ENCODE results near the gene SH3PXD2A.
"Not testable (repeated sequence)": the region's sequence is repeated elsewhere in the genome, so short reads cannot be mapped to it uniquely, and the experiment has no call there.

The SH3PXD2A gene

DNA sequence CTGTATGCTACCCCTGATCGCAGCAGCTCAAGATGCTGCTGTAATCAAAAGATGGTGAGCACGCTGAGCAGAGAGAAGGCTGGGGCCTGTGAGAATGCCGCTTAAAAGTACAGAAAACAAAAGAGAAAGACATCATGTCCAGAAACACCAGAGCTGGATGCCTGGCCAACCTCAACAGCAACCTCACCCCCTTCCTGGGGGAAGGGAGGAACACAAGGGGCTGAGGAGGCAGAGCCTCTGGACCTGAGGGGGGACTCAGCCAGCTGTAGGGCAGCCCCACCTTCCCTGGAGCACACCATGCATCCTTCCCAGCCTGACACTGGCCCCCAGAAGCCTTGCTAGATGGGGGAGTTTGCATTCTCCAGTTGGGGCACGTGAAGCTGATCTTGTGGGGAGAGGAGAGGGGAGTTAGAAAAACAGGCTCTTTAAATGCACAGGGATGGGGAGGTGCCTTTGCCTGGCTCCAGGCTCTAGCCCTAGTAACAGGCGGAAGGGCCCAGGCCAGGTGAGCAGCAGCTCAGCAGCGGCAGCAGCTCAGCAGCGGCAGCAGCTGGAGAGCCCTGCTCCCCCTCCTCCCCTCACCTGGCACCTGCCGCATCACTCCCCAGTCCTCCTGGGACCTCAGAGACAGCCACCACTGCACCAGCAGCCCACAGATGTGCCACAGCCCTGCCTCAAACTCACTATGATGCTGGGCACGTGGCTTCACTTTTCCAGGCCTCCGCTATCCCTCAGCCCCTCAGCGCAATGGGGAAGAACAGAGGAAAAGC, 205.5 kb downstream of the SH3PXD2A start:
- DNase-seq (ENCODE audit: low read depth in 1 of 2, low spot score in 1 of 2) = no peak

DNA sequence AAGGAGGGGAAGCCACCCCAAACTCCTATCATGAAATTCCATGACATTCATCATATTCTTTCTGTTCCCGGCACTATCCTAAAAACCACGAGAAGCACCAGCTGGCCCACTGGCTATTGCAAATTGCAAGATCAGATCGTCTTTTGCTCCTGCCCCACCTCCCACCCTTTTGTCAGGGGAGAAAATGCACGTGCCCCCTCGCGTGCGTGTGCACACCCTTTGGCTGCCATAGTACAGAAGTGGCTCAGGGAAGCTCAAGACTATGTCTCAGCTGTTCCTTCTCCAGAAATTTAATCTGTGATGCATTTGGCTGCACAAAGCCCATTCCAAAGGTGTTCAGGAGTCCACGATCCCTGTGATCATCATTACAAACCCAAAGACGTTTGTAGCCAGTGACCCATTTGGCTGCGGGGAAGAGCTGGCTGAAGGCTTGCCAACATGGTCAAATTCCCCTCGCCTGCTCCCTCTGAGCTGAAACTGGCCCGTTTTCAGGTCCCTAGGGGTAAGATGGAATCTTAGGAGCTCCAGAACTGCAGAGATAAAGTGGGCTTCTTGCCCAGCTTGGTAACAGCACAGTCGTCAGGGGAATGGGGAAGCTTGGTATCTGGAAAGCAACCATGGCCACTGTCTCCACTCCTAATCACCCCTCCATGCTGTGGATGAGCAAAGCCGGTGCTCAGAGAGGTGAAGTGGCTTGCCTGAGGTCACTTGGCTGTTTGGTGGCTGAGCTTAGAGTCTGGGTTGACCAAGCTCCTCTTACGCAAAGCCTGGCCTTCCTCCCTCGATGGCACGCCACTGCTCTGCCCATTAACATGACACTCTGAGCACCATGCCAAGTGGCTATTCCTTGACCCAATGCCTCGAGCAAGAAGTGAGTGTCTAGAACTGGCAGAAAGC, 206.5 kb downstream of the SH3PXD2A start:
- no peak for DNase-seq (ENCODE audit: low read depth in 1 of 2, low spot score in 1 of 2)

DNA sequence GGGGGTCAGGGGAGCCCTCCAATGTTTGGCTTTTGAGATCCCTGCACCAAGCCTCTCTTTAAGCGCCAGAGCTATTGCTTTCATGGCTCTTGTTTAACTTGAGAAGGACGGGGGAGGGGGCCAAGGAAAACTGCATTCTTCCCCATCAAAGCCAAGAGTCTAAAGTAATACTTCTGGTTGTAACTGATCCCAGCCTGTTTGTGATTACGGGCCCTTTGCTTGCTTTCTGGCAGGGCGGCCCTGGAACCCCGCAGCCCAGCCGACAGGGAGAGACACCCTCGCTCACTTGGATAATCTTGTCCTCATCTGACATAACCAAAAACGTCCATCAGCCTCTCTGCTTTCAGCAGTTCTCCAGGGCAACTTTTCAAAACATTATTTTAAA, 207.1 kb downstream of the SH3PXD2A start:
- DNase-seq (ENCODE audit: low read depth in 1 of 2, low spot score in 1 of 2) = no peak

DNA sequence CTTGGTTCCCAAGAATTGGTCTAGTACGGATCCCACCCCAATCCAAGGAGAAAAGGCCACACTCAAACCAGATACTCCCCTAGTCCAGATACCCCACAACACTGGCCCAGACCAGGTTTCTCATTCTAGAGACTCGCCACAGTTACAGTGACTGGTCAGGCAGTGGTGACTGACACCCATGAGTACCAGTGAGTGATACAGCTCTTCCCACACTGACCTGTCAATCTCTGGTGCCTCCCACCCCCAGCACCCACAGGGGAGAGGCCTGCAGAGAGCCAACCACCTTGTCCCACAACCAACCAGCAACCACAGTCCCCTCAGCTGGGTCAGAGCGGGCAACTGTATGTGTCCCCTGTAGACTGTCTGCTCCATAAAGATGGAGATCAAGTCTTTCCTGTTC, 209.1 kb downstream of the SH3PXD2A start:
- no peak for DNase-seq (ENCODE audit: low read depth in 1 of 2, low spot score in 1 of 2)

DNA sequence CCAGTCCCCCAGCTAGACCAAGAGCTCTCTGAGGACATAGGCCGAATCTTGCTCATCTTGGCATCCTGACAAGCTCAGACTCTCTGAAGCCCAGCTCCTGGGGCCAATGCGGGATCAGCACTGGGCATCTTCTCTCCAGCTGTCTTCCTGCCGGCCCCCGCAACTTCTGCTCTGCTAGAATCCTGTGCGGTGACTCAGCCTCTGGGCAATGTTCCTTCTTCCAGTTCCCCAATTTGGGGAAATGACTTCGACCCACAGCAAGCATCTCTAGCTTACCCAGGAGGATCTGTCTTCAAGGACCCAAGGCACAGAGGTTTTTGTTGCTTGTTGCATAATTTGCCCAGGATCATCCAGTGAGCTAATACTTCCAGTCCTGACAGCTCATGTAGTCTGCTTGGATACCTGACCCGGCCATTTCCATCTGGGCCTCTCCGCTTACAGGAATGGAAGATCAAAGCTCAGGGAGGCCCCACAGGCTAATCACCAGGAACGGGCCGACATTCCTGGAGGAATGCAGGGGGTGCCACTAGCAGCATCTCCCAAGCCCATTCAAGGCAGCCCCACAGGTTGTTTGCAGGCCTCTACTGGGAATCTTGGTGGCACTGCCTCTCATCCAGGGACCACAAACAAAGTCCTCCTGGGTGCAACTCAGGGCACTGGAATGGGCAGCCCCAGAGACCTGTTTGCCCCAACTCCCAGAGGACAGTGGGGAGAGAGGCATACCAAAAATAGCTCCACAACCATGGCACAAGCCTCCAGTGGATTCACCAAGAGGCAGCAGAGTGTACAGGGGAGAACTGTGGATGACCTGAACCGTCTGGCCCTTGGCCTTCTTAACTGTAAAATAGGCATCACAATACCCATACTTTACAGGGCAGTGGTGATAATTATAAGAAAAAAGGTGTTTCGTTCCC, 210.0 kb downstream of the SH3PXD2A start:
- DNase-seq (ENCODE audit: low read depth in 1 of 2, low spot score in 1 of 2) = no peak

DNA sequence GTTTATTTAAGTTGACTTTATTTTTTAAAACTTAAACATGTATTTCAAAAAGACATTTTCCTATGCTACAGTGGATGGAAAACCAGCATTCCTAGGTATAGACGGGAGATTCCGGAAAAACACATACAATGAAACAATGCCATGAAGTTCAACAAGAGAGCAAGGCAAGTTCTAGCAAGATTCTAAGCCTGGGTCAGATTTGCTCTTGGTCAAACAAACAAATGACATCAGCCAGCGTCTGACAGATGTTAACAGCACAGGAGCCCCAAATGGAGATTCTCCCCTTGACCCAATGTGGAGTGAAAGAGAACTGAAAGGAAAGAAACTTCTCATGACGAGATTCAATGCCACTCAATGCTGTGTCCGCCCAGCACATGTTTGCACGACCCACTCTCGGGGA, 212.0 kb downstream of the SH3PXD2A start:
- no peak for DNase-seq (ENCODE audit: low read depth in 1 of 2, low spot score in 1 of 2)

DNA sequence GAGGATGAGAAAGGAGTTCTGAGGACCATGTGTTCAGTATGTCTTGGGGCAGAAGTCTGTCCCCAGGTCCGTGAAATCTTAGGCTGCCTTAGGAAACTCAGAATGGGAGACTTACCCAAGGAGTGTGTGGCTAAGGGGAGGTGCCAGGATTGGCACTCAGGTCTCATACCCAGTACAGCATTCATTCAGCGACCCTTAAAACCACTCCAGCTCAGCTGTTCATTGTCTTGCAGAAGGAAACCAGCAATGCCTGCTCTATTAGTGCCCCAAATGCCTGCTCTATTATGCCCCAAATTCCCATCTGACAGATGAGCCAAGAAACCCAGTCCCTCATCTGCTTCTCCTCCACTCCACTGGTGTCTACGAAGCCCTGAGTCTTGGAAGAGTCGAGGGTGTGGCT, 214.1 kb downstream of the SH3PXD2A start:
- no peak for DNase-seq (ENCODE audit: low read depth in 1 of 2, low spot score in 1 of 2)

DNA sequence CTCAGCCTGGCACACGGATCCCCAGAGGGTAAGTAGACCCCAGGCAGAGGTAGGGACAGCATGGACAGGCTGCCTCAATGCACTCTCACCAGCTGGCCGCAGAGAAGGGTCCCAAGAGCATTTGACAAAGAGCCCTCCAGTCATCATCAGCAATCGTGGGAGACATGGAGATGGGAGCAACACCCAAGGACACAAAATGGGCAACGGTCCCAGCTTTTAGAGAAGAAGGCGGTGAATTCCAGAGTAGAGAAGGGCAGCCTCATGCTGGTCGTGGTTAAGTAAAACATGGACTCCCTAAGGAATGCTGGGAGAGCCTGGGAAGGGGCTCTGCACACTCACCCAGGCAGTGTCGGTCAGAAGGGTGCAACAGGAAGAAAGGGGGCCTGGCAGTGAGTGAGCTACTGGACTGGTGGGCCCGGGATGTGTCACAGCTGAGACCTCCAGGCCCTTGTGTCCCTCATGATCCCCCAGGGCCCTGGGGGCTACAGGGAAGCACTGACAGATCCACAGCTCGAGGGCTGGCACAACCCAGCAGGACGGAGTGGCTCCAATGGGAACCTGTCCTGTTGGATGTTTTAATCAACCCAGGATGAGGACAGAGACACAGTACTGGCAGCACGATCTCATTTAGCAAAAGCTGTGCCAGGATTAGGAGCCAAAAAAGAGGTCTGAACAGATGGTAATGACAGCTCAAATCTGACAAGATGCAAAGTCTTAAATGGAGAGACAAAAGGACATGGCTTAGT, 214.8 kb downstream of the SH3PXD2A start:
- DNase-seq (ENCODE audit: low read depth in 1 of 2, low spot score in 1 of 2) = no peak

DNA sequence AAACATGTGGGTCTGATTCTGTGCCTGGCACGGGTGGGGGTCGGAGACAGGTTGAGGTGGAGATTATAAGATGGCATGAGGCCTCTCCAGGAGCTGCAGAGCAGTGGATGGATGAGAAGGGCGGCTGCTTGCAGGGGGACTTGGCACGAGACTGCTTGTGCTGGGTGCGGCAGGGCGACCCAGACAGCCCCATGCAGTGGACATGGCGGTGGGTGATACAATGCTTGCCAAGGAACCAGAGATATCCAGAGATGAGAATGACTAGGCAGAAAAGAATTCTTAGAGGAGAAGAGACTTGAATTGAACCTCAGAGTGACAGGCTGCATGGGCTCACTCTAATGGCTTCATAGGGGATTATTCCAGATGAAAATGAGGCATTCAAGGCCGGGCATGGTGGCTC, 216.4 kb downstream of the SH3PXD2A start:
- no peak for DNase-seq (ENCODE audit: low read depth in 1 of 2, low spot score in 1 of 2)

DNA sequence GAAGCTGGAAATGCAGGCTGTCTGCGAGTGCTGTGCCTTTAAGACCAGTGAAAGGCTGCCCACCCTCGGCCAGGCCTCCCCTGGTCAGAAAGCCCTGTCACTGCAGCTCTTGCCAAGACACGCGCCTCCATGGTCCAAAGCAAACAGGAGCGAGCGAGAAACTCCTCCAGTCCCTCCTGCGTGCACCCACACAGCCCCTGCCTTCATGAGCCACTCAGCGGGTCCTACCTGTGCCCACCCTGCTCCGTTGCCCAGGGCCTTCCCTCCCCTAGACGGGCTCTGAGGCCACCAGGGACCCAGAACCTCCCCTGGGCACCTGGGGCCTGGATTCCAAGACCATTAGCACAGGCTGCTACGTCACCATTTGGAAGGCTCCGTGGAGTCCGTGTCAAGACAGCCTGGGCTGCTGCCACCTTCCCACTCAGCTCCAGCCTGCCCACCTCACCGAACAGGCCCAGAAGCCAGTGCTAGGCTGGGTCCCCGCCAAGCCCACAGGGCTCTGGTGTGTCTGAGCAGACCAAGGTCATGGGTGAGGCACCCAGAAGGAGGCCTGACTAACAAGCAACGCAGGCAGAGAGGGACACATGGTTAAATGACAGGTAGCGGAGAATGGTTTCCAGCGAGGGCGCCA, 217.3 kb downstream of the SH3PXD2A start:
- DNase-seq (ENCODE audit: low read depth in 1 of 2, low spot score in 1 of 2) = no peak

DNA sequence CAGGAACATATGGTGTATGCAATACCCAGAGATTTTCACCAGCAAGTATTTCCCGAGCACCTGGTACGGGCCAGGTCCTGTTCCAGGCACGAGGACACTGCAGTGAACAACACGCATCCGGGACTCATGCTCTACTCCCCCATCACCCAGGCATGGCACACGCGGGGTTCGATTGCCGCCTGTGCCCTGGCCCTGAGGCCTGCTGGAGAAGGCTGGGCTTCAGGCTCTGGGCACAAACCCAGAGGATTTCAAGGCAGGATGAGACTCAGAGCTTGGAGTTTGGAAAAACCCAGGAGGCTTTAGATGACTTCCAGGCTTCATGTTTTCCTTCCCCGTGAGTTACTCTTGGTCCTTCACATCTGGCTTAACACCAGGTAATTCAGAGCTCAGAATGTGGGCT, 218.4 kb downstream of the SH3PXD2A start:
- no peak for DNase-seq (ENCODE audit: low read depth in 1 of 2, low spot score in 1 of 2)

DNA sequence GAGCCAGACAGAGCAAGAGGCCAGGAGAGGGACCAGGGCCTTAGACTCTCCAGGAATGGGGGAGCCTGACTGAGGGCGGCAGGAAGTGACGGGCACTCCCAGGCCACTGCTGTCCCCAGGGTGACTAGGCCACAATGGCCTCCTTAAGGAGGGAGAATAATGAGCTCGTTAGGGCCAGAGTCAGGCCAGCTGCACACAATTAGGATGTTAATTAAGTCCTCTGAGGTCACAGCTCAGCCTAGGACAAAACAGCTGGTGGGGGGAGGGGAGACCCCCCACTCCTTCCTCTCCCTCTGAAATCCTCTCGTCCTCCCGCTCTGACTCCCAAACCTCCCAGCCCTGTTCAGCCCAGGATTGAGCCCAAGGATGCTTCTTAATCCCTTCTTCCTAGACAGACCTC, 218.9 kb downstream of the SH3PXD2A start:
- DNase-seq (ENCODE audit: low read depth in 1 of 2, low spot score in 1 of 2) = no peak

DNA sequence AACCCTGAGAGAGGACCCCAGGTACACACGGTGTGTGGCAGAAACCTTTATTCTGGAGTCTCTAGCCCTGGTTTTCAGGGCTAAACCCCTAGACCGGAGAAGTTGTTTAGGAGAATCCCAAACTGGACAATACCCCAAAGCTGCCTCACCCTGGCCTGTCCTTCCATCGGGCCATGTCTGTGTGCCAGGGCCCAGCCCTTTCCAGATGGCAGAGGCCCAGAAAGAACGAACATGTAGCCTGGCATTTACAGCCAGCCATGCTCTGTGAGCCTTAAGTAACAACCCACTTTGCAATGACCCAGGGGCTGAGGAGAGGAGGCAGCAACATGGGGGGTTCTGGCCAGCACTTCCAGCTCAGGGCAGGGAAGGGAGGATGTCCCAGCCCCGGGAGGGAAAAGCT, 219.8 kb downstream of the SH3PXD2A start:
- no peak for DNase-seq (ENCODE audit: low read depth in 1 of 2, low spot score in 1 of 2)

DNA sequence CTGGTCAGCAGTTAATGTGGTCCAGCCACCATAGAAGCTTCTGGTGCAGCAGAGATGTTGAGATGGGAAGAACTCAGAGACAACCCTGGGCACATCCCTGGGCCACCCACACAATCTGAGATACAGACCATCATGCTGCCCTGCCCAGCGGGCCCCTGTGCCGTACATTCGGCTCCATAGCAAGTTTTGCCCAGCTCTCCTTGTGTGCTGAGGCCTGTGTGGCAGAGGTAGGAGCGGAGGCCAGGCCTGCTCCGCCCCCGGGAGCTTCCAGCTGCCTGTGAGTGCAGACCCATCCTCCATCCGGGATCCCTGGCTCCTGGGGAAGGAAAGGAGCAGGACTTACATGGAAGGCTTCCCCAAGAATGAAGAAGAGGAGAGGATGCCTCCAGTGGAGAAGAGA, 221.5 kb downstream of the SH3PXD2A start:
- no peak for DNase-seq (ENCODE audit: low read depth in 1 of 2, low spot score in 1 of 2)

DNA sequence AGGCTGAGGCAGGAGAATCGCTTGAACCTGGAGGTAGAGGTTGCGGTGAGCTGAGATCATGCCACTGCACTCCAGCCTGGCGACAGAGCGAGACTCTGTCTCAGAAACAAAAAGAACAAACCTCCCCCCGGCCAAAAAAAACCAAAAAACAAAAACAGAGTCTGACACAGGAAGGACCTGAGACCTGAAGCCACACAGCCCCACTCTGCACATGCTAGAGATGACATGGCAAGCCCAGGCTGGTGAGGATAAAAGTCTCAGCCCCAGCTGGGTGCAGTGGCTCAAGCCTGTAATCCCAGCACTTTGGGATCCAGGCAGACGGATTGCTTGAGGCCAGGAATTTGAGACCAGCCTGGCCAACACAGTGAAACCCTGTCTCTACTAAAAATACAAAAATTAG, 222.5 kb downstream of the SH3PXD2A start:
- not testable (repeated sequence) for DNase-seq (ENCODE audit: low read depth in 1 of 2, low spot score in 1 of 2)

DNA sequence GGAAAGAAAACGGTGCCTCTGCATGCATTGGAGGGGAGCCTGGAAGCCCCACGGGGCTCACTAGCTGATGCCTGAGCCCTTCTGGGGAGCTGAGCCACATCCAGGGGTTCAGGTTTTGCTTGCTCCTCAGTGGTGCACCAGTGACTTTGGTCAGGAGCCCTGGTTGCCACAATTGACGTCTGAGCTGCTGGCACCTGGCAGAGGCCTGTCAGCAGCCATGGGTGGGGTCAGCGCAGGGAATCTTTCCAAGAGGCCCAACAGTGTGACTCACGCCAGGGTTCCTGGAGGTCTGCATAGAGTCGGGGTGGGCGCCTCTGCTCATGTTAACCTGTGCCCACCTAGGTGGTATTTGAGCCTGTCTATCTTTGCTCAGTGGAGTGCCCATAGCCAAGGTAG, 223.1 kb downstream of the SH3PXD2A start:
- no peak for DNase-seq (ENCODE audit: low read depth in 1 of 2, low spot score in 1 of 2)

DNA sequence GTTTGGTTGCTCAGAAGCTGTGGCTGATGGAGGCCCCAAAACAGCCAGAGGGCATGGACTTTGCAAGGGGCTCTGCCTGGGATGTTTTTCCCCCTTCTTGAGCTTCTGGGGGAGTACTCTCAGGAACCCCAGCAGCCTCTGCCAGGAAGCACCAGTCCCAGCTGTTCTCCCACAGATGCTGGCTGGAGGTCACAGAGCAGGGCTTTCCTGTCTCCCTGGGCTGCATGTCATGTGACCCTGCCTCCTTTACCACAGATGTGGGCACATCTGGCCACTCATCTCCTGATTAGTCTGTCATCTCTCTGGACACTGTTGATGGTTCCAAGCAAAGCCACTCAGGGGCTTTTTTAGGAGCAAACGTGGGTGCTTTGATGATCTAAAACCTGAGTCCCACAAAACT, 225.2 kb downstream of the SH3PXD2A start:
- DNase-seq (ENCODE audit: low read depth in 1 of 2, low spot score in 1 of 2) = no peak

DNA sequence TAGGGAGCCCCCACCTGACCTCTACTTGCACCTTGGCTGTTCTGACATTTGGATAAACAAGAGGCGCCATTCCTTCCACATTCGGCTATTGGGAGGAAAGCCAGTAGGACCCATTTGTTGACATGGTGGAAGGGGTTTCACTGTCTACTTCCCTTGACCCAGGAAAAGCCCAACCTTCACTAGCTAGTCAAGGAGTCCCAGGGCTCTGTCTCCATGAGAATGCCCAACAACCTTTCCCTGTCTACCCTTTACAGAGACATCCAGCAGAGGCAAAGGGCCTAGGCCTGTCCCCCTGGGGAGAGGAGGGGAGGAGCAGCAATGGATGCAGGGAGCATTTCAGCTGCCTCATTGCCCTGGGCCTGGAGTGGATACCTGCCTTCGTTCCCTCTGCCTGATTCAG, 225.8 kb downstream of the SH3PXD2A start:
- no peak for DNase-seq (ENCODE audit: low read depth in 1 of 2, low spot score in 1 of 2)

DNA sequence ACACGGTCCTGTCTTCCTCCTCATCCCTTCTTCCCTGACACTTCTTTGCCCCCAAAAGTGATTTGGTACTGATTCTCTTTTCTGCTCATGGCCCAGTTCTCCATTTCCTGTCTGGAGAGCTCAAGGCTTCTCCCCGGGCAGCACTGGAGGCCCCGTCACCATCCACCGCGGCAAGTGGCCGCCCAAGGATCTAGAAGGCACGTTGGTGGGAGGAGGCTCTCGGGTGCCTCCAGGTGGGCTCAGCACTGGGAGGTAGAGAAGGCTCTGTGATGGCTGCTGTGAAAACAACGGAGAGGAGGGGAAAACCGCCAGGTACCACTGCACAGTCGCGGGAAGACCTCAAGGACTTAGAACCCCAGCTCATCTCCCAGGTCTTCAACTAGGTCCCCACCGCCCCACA, 227.5 kb downstream of the SH3PXD2A start:
- DNase-seq (ENCODE audit: low read depth in 1 of 2, low spot score in 1 of 2) = no peak
